Muscle layer of duodenum (tissue), 2 donors: ENCODE data around the gene SH3GLB1.
"Not testable (repeated sequence)": the region's sequence is repeated elsewhere in the genome, so short reads cannot be mapped to it uniquely, and the experiment has no call there.

Source experiments
- H3K27ac ChIP-seq: one replicate; pipeline ENCODE4 v1.7.0; 2013; ENCODE audit warnings: mild to moderate bottlenecking, low read length
- H3K27me3 ChIP-seq: one replicate; pipeline ENCODE4 v1.7.0; 2013; ENCODE audit warnings: low read depth, mild to moderate bottlenecking, control low read depth, low read length
- H3K36me3 ChIP-seq, 2 donors: one replicate each; pipeline ENCODE4 v1.7.0; 2013; ENCODE audit warnings: low read length in 2 of 2, control low read depth in 1 of 2, mild to moderate bottlenecking in 1 of 2; ENCODE audit not compliant: insufficient read depth in 2 of 2, control insufficient read depth in 1 of 2
- H3K4me1 ChIP-seq, 2 donors: one replicate each; pipeline ENCODE4 v1.7.0; 2013; ENCODE audit warnings: low read length in 2 of 2, mild to moderate bottlenecking in 2 of 2, control low read depth in 1 of 2, moderate library complexity in 1 of 2; ENCODE audit not compliant: insufficient read depth in 2 of 2, control insufficient read depth in 1 of 2
- H3K4me3 ChIP-seq, 2 donors: one replicate each; pipeline ENCODE4 v1.7.0; 2013; ENCODE audit warnings: low read length in 2 of 2, low read depth in 1 of 2, mild to moderate bottlenecking in 1 of 2
- H3K9me3 ChIP-seq, 2 donors: one replicate each; pipeline ENCODE4 v1.7.0; 2013; ENCODE audit warnings: low read length in 2 of 2, control low read depth in 1 of 2, mild to moderate bottlenecking in 1 of 2; ENCODE audit not compliant: control insufficient read depth in 1 of 2
- donor health status: healthy.

Gene SH3GLB1

DNA sequence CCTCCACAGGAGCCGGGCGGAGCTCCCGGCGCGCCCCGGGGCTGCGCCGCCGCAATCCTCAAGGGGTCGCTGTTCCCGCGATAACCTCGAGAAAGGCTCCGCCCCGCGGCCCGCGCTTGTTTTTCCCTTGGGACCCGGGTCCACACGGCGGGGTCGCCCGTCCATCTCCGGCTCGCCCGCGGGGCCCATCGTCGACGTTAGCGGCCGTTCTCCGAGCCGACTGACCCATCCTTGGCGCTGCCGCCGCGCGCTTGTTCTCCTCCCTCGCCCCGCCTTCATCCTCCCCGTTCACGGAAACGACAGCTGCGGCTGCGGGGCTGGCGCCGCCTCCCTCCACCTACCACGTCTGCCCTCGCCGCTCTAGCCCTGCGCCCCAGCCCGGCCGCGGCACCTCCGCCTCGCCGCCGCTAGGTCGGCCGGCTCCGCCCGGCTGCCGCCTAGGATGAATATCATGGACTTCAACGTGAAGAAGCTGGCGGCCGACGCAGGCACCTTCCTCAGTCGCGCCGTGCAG lies at the start of gene SH3GLB1:
Gene SH3GLB1 (plus strand): TSS at position 119 of the 514 bp plus-strand sequence. CDS start 324 bp downstream, at position 443.
- Histone ChIP-seq H3K9me3 (no peaks in the 10 kb centered on the region), H3K4me3 (peak within 1 kb of the TSS; percentile 87 to 92), H3K27ac (peak within 1 kb of the TSS; percentile 91), H3K4me1 (peaks cover 14 to 32% of the 10 kb centered on the region in 2 donors), H3K27me3 (no peaks in the 10 kb centered on the region), H3K36me3 (peaks cover 0 to 13% of the 10 kb centered on the region in 2 donors)

DNA sequence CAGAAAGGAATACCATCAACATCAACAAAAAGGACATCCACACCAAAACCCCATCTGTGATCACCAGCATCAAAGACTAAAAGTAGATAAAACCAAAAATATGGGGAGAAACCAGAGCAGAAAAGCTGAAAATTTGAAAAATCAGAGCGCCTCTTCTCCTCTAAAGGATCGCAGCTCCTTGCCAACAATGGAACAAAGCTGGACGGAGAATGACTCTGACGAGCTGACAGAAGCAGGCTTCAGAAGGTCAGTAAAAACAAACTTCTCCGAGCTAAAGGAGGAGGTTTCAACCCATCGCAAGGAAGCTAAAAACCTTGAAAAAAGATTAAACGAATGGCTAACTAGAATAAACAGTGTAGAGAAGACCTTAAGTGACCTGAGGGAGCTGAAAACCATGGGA lies 46.0 kb upstream of the SH3GLB1 start:
- not testable (repeated sequence) for H3K4me1 ChIP-seq, H3K27me3 ChIP-seq, H3K36me3 ChIP-seq, H3K4me3 ChIP-seq, H3K27ac ChIP-seq, H3K9me3 ChIP-seq

- H3K4me3 ChIP-seq = no peak overlapping the region
- H3K27ac ChIP-seq = no peak overlapping the region
- H3K27me3 ChIP-seq = no peaks in the 10 kb centered on the region
- no peaks in the 10 kb centered on the region for H3K4me1 ChIP-seq
- H3K9me3 ChIP-seq = no peaks in the 10 kb centered on the region
- H3K36me3 ChIP-seq = no peaks in the 10 kb centered on the region
These were observed 38.0 kb upstream of the SH3GLB1 start for GRCh38 chr1:86666368-86666767.

DNA sequence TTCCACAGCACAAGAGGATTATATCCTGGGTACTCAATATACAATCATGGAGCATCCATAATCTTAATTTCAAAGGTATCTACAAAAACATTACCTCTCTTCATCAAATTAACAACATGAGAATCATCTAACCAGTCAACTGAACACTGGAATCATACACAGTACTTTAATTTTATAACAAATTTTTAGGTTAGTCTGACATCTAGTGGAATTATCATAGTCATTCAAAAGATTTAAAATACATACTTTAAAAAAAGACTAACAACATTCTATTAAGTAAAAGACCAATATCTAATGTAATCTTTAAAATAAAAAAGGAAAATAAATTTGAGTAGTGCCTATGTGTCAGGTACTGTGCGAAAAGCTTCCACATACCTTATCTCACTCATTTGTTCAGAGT lies 16.8 kb upstream of the SH3GLB1 start:
- no peak overlapping the region for H3K27ac ChIP-seq
- no peaks in the 10 kb centered on the region for H3K4me1 ChIP-seq
- H3K36me3 ChIP-seq = no peaks in the 10 kb centered on the region
- H3K4me3 ChIP-seq = no peak overlapping the region
- H3K27me3 ChIP-seq = no peaks in the 10 kb centered on the region
- H3K9me3 ChIP-seq = no peaks in the 10 kb centered on the region

DNA sequence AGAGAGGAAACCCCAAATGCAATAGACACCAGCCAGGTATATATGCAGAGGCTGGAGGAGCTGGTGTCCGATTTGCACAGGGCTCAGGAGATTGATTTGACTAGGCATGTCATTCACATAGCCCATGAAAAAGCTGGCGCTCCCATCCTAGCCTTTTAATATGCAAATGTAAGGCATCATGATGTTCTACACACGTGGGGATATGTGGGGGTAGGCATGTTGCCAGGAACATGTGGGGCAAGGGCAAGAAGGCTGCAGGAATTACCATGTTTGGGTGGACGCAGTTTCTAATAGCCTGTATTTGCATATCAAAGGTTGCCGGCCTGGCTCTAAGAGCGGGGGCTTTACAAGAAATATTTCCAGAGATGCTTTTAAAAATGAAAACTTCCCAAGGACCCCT lies 11.7 kb upstream of the SH3GLB1 start:
- no peaks in the 10 kb centered on the region for H3K27me3 ChIP-seq
- no peak overlapping the region for H3K27ac ChIP-seq
- no peaks in the 10 kb centered on the region for H3K9me3 ChIP-seq
- H3K4me1 ChIP-seq = no peaks in the 10 kb centered on the region
- no peaks in the 10 kb centered on the region for H3K36me3 ChIP-seq
- H3K4me3 ChIP-seq = no peak overlapping the region

GRCh38 chr1:86695400-86695799 lies 9.0 kb upstream of the SH3GLB1 start:
- no peaks in the 10 kb centered on the region for H3K4me1 ChIP-seq
- no peak overlapping the region for H3K27ac ChIP-seq
- no peaks in the 10 kb centered on the region for H3K36me3 ChIP-seq
- no peaks in the 10 kb centered on the region for H3K9me3 ChIP-seq
- H3K4me3 ChIP-seq = no peak overlapping the region
- H3K27me3 ChIP-seq = no peaks in the 10 kb centered on the region

GRCh38 chr1:86696522-86696921 lies 7.9 kb upstream of the SH3GLB1 start:
- Histone ChIP-seq H3K27ac (no peak overlapping the region), H3K27me3 (no peaks in the 10 kb centered on the region), H3K9me3 (no peaks in the 10 kb centered on the region), H3K36me3 (no peaks in the 10 kb centered on the region), H3K4me3 (no peak overlapping the region), H3K4me1 (no peaks in the 10 kb centered on the region)

- H3K36me3 ChIP-seq = no peaks in the 10 kb centered on the region
- H3K27ac ChIP-seq = no peak overlapping the region
- H3K27me3 ChIP-seq = no peaks in the 10 kb centered on the region
- no peak overlapping the region for H3K4me3 ChIP-seq
- no peaks in the 10 kb centered on the region for H3K4me1 ChIP-seq
- no peaks in the 10 kb centered on the region for H3K9me3 ChIP-seq
These were observed 5.2 kb upstream of the SH3GLB1 start for GRCh38 chr1:86699186-86699585.

GRCh38 chr1:86701731-86702130 lies 2.6 kb upstream of the SH3GLB1 start:
- no peaks in the 10 kb centered on the region for H3K27me3 ChIP-seq

DNA sequence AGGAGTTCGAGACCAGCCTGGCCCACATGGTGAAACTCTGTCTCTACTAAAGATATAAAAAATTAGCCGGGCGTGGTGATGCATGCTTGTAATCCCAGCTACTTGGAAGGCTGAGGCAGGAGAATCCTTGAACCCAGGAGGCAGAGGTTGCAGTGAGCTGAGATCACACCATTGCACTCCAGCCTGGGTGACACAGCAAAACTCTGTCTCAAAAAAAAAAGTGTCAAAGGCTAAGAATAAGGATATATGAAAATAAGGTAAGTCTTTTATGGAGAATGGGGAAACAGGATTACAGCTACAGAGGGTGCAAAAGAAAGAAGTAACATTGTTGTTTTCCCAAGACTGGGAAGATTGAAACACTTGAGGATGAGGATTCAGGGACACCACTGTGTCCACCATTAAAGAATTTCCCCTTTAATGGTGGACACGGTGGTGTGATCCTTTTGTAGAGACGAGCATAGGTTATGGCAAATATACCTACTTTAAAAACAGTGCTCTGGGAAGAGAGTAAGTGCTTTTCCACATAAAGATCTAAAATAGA lies 1.4 kb upstream of the SH3GLB1 start:
- not testable (repeated sequence) for H3K9me3 ChIP-seq, H3K27me3 ChIP-seq, H3K27ac ChIP-seq, H3K4me3 ChIP-seq
- Histone ChIP-seq H3K36me3 (peaks cover 0 to 13% of the 10 kb centered on the region in 2 donors), H3K4me1 (peaks cover 14 to 22% of the 10 kb centered on the region in 2 donors)

More at GRCh38 chr1:86701731-86702130, 2.6 kb upstream of the SH3GLB1 start:
- Histone ChIP-seq H3K27ac (no peak overlapping the region), H3K4me3 (no peak overlapping the region), H3K4me1 (peaks cover 9% of the 10 kb centered on the region in 2 donors), H3K9me3 (no peaks in the 10 kb centered on the region), H3K36me3 (peaks cover 0 to 13% of the 10 kb centered on the region in 2 donors)

GRCh38 chr1:86703696-86704457 lies 499 bp upstream of the SH3GLB1 start:
- peak overlapping the region; percentile 91 for H3K27ac ChIP-seq
- H3K4me1 ChIP-seq = peaks cover 14 to 27% of the 10 kb centered on the region in 2 donors
- H3K4me3 ChIP-seq = peak overlapping the region; percentile 87 to 92
- no peaks in the 10 kb centered on the region for H3K27me3 ChIP-seq
- no peaks in the 10 kb centered on the region for H3K9me3 ChIP-seq
- H3K36me3 ChIP-seq = peaks cover 0 to 13% of the 10 kb centered on the region in 2 donors
